Measurements from ENCODE around the gene TENM4.

Gene TENM4

GRCh38 chr11:79392161-79392560 lies 48.7 kb downstream of the TENM4 start:
- H3K36me3 Mint-ChIP-seq (ENCODE audit: insufficient read depth): peaks cover 2% of the 10 kb centered on the region
- H3K4me3 Mint-ChIP-seq: no peak overlapping the region
- no peak overlapping the region for H3K27ac Mint-ChIP-seq (ENCODE audit: low read depth)
- H3K9me3 Mint-ChIP-seq: no peaks in the 10 kb centered on the region
- H3K27me3 Mint-ChIP-seq: no peaks in the 10 kb centered on the region
- H3K4me1 Mint-ChIP-seq: peaks cover 6% of the 10 kb centered on the region
- DNase-seq (ENCODE audit: low spot score in 2 of 2) (no peak), ATAC-seq (replicated peaks; ENCODE audit: extremely low read depth, poor library complexity, severe bottlenecking) (no peak)

DNA sequence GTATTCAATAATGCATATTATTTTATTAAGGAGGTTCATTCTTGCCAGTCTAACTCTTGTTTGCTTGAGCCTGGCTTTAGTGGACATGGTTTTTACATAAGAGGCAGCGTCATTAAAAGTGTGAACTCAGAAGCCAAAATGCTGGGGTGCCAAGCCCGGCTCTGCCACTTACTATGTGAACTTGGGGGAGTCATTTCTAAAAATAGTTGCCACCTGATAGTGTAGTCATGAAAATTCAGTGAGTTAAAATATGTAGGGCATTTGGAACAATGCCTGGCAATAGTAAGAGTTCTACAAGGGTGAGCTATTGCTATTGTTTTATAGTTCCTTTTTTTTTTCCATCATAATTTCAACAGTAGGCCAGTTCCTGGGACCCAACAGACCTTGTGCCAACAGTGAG lies 49.9 kb downstream of the TENM4 start:
- Mint-ChIP-seq H3K4me1 (peaks cover 6% of the 10 kb centered on the region), H3K4me3 (no peak overlapping the region), H3K27ac (ENCODE audit: low read depth) (no peak overlapping the region), H3K36me3 (ENCODE audit: insufficient read depth) (peaks cover 2% of the 10 kb centered on the region), H3K9me3 (no peaks in the 10 kb centered on the region), H3K27me3 (no peaks in the 10 kb centered on the region)
- no peak for ATAC-seq (replicated peaks; ENCODE audit: extremely low read depth, poor library complexity, severe bottlenecking)
- no peak for DNase-seq (ENCODE audit: low spot score in 2 of 2)

DNA sequence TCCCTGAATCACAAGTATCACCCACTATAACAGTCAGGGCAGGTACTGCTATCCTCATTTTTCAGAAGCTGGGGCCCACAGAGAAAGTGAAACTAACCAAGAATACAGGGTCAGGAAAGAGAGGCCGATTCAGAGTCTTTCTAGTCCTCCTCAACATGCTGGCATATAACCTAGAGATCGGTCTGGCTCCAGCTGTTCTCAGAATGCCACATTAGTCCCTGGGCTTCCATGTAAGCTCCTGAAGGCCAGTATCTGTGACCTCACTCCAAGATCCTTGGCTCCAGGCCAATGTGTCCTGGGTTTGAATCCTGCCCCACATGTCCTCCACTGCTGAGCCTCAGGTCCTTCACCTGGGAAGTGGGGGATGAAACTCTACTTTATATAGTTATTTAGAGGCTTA lies 50.4 kb downstream of the TENM4 start:
- H3K4me3 Mint-ChIP-seq: no peak overlapping the region
- H3K27me3 Mint-ChIP-seq: no peaks in the 10 kb centered on the region
- peaks cover 2% of the 10 kb centered on the region for H3K36me3 Mint-ChIP-seq (ENCODE audit: insufficient read depth)
- DNase-seq (ENCODE audit: low spot score in 2 of 2): no peak
- no peaks in the 10 kb centered on the region for H3K9me3 Mint-ChIP-seq
- ATAC-seq (replicated peaks; ENCODE audit: extremely low read depth, poor library complexity, severe bottlenecking): no peak
- H3K27ac Mint-ChIP-seq (ENCODE audit: low read depth): no peak overlapping the region
- peaks cover 6% of the 10 kb centered on the region for H3K4me1 Mint-ChIP-seq

- H3K4me3 Mint-ChIP-seq: no peak overlapping the region
- peaks cover 2% of the 10 kb centered on the region for H3K36me3 Mint-ChIP-seq (ENCODE audit: insufficient read depth)
- peaks cover 6% of the 10 kb centered on the region for H3K4me1 Mint-ChIP-seq
- peaks cover 3% of the 10 kb centered on the region for H3K9me3 Mint-ChIP-seq
- no peaks in the 10 kb centered on the region for H3K27me3 Mint-ChIP-seq
- DNase-seq (ENCODE audit: low spot score in 2 of 2) (no peak), ATAC-seq (replicated peaks; ENCODE audit: extremely low read depth, poor library complexity, severe bottlenecking) (no peak)
- no peak overlapping the region for H3K27ac Mint-ChIP-seq (ENCODE audit: low read depth)
These were observed 52.6 kb downstream of the TENM4 start for GRCh38 chr11:79388201-79388600.

- DNase-seq (ENCODE audit: low spot score in 2 of 2): no peak
- no peak overlapping the region for H3K4me3 Mint-ChIP-seq
- H3K27ac Mint-ChIP-seq (ENCODE audit: low read depth): no peak overlapping the region
- no peaks in the 10 kb centered on the region for H3K4me1 Mint-ChIP-seq
- no peaks in the 10 kb centered on the region for H3K36me3 Mint-ChIP-seq (ENCODE audit: insufficient read depth)
- H3K27me3 Mint-ChIP-seq: no peaks in the 10 kb centered on the region
- no peak for ATAC-seq (replicated peaks; ENCODE audit: extremely low read depth, poor library complexity, severe bottlenecking)
- H3K9me3 Mint-ChIP-seq: peaks cover 6% of the 10 kb centered on the region
These were observed 57.0 kb downstream of the TENM4 start for GRCh38 chr11:79383874-79384273.

DNA sequence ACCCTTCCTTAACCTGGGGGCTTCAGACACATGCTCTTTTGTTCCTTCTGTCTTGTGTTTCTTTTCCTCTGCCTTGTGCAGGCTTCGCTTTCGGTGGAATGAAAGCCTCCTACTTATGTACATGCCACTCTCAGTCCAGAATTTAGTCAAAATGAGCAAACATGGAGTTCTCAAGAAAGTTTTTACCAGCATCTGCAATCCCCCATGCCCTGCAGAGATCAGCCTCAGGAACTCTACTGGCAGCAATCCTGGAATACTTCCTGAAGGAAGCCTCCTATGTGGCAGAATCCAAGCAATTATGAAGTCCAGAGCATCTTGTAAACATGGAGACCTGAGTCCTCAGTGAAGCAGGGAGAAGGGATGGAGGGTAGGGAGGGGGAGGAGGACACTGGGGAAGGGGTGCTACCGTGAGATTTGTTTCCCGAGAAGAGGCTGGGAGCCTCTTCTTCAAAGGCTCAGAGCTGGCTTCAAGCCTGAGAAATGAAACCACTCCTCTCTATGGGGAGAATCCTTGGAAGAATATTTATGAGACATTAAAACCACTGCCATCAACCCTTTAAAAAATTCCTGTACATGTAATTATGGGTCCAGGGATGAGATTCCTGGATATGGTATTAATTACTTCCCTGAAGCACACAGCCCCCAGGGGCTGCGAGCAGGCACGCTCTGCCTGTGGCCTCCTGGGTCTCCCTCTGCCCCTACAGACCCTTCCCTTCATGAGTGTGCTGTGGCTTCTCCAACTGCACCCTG lies 58.4 kb downstream of the TENM4 start:
- H3K9me3 Mint-ChIP-seq: peaks cover 6% of the 10 kb centered on the region
- DNase-seq (ENCODE audit: low spot score in 2 of 2) (no peak), ATAC-seq (replicated peaks; ENCODE audit: extremely low read depth, poor library complexity, severe bottlenecking) (no peak)
- no peak overlapping the region for H3K4me3 Mint-ChIP-seq
- H3K27ac Mint-ChIP-seq (ENCODE audit: low read depth): no peak overlapping the region
- no peaks in the 10 kb centered on the region for H3K36me3 Mint-ChIP-seq (ENCODE audit: insufficient read depth)
- H3K27me3 Mint-ChIP-seq: no peaks in the 10 kb centered on the region
- H3K4me1 Mint-ChIP-seq: no peaks in the 10 kb centered on the region

DNA sequence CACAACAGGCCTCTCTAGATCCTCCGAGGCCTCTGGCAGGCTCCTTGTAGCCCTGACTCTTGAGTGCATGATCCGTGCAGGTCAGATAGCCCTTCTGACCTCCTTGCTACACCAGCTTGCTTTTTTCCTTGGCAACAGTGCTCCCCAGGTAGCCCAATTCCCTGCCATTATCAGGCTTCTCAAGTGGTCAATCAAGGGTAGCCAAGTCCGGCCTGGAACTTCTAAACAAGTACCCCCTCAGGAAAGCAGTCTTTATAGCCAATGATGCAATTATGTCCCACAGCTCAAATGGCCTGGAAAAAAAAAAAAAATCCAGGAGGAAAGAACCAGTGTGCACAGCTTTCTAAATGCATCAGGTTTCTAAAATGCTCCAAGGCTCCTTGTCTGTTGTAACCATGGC lies 59.8 kb downstream of the TENM4 start:
- ATAC-seq (replicated peaks; ENCODE audit: extremely low read depth, poor library complexity, severe bottlenecking) (no peak), DNase-seq (ENCODE audit: low spot score in 2 of 2) (no peak)
- Mint-ChIP-seq H3K27ac (ENCODE audit: low read depth) (no peak overlapping the region), H3K36me3 (ENCODE audit: insufficient read depth) (no peaks in the 10 kb centered on the region), H3K27me3 (no peaks in the 10 kb centered on the region), H3K9me3 (peaks cover 6% of the 10 kb centered on the region), H3K4me3 (no peak overlapping the region), H3K4me1 (no peaks in the 10 kb centered on the region)

DNA sequence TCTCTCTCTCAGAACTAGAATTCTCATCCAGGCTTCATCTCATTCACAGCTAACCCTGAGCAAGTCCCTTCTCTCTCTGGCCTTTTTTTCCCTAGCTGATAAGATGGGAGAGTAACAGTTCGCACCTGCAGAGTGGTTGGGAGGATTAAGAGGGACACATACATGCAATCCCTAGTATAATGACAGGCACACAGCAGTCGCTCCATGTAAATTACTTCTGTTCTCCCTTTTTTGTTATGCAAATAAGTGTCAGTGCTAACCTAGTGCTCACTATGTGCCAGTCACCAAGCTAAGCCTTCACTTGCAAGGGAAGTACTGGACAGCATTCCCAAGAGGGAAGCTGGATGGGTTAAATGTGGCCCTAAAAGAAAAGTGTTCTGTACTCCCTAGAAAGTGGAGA lies 63.4 kb downstream of the TENM4 start:
- Mint-ChIP-seq H3K27me3 (no peaks in the 10 kb centered on the region), H3K9me3 (no peaks in the 10 kb centered on the region), H3K4me1 (no peaks in the 10 kb centered on the region), H3K36me3 (ENCODE audit: insufficient read depth) (no peaks in the 10 kb centered on the region), H3K27ac (ENCODE audit: low read depth) (no peak overlapping the region), H3K4me3 (no peak overlapping the region)
- ATAC-seq (replicated peaks; ENCODE audit: extremely low read depth, poor library complexity, severe bottlenecking): no peak
- DNase-seq (ENCODE audit: low spot score in 2 of 2): no peak

DNA sequence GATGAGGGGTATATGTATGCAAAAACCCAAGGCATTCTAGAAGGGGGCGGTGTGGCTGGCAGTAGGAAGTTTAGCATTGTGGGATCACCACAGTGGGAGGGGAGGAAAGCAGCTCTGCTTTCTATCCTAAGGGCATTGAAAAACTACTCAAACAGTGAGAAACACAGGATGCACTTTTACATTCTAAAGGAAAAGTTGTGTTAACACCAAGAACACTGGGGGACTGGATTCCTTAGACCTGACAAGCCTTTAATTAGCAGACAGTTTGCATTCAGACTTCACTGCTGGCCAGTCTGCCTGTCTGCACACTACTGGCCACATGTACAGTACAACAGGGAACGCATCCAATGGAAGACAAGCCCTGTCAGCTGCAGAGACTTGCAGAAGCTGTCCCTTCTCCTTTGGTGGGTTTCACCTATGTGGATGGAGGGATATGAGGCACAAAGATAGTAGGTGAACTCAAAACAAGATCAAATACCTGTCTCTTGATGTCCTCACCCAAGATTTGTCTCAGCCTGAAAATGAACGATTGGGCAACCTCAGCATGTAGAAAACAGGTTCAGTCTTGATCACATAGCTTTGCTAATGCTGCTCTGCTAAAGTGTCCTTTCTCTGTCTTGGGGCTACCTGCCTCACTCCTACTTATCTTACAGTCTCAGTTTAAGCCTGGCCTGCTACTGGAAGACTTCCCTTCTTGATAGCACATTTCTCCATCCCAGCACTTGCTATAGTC lies 64.8 kb downstream of the TENM4 start:
- H3K27me3 Mint-ChIP-seq: no peaks in the 10 kb centered on the region
- H3K27ac Mint-ChIP-seq (ENCODE audit: low read depth): no peak overlapping the region
- peaks cover 6% of the 10 kb centered on the region for H3K9me3 Mint-ChIP-seq
- no peaks in the 10 kb centered on the region for H3K36me3 Mint-ChIP-seq (ENCODE audit: insufficient read depth)
- H3K4me1 Mint-ChIP-seq: no peaks in the 10 kb centered on the region
- no peak overlapping the region for H3K4me3 Mint-ChIP-seq
- ATAC-seq (replicated peaks; ENCODE audit: extremely low read depth, poor library complexity, severe bottlenecking): no peak
- no peak for DNase-seq (ENCODE audit: low spot score in 2 of 2)

DNA sequence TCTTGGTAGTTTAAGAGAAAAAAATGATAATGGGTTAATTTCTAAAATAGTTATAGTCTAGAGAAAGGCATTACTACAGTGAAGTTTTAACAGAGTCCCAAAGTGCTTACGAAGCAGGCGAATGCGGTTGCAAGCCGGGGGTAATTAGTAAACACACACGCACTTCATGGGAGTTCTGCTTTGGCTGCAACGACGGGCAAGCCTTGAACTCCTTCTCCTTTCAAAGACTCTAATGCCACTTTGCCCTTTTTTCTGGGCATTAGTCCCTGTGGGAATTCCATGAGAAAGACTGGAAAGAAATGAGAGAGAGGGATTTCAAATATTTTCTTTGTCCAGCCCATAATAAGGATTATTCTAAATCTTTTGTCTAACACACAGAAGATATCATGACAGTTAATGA lies 66.1 kb downstream of the TENM4 start:
- H3K4me3 Mint-ChIP-seq: no peak overlapping the region
- no peaks in the 10 kb centered on the region for H3K36me3 Mint-ChIP-seq (ENCODE audit: insufficient read depth)
- H3K9me3 Mint-ChIP-seq: peaks cover 6% of the 10 kb centered on the region
- H3K27ac Mint-ChIP-seq (ENCODE audit: low read depth): no peak overlapping the region
- ATAC-seq (replicated peaks; ENCODE audit: extremely low read depth, poor library complexity, severe bottlenecking) (no peak), DNase-seq (ENCODE audit: low spot score in 2 of 2) (no peak)
- no peaks in the 10 kb centered on the region for H3K27me3 Mint-ChIP-seq
- no peaks in the 10 kb centered on the region for H3K4me1 Mint-ChIP-seq

GRCh38 chr11:79371724-79372123 lies 69.1 kb downstream of the TENM4 start:
- no peaks in the 10 kb centered on the region for H3K27me3 Mint-ChIP-seq
- H3K27ac Mint-ChIP-seq (ENCODE audit: low read depth): no peak overlapping the region

DNA sequence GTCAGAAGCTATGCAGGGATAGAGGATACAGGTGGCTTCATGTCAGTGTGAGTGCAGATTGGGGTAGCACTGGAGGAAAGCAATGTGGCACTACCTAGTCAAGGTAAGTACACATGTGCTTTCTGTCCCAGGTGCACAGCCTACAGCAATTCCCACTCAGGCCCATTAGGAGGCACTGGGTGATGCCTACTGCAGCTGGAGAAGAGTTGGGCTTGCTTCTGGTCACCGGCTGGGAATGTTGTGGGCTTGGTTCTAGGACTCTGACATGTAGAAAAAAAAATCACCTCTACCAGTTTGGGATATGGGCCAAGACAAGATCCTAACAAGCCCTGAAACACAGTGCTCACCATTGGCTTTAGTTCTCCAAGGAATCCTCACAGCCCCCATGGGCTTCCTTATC lies 69.7 kb downstream of the TENM4 start:
- DNase-seq (ENCODE audit: low spot score in 2 of 2): no peak
- ATAC-seq (replicated peaks; ENCODE audit: extremely low read depth, poor library complexity, severe bottlenecking): no peak
- no peak overlapping the region for H3K4me3 Mint-ChIP-seq
- no peak overlapping the region for H3K27ac Mint-ChIP-seq (ENCODE audit: low read depth)
- H3K27me3 Mint-ChIP-seq: no peaks in the 10 kb centered on the region
- H3K4me1 Mint-ChIP-seq: no peaks in the 10 kb centered on the region
- H3K36me3 Mint-ChIP-seq (ENCODE audit: insufficient read depth): no peaks in the 10 kb centered on the region
- H3K9me3 Mint-ChIP-seq: peaks cover 6% of the 10 kb centered on the region

More at GRCh38 chr11:79371724-79372123, 69.1 kb downstream of the TENM4 start:
- ATAC-seq (replicated peaks; ENCODE audit: extremely low read depth, poor library complexity, severe bottlenecking) (no peak), DNase-seq (ENCODE audit: low spot score in 2 of 2) (no peak)
- Mint-ChIP-seq H3K9me3 (peaks cover 6% of the 10 kb centered on the region), H3K4me3 (no peak overlapping the region), H3K4me1 (no peaks in the 10 kb centered on the region), H3K36me3 (ENCODE audit: insufficient read depth) (no peaks in the 10 kb centered on the region)

GRCh38 chr11:79369055-79369454 lies 71.8 kb downstream of the TENM4 start:
- no peaks in the 10 kb centered on the region for H3K27me3 Mint-ChIP-seq
- no peaks in the 10 kb centered on the region for H3K4me1 Mint-ChIP-seq
- no peak overlapping the region for H3K4me3 Mint-ChIP-seq
- ATAC-seq (replicated peaks; ENCODE audit: extremely low read depth, poor library complexity, severe bottlenecking) (no peak), DNase-seq (ENCODE audit: low spot score in 2 of 2) (no peak)
- H3K36me3 Mint-ChIP-seq (ENCODE audit: insufficient read depth): no peaks in the 10 kb centered on the region
- peaks cover 6% of the 10 kb centered on the region for H3K9me3 Mint-ChIP-seq
- H3K27ac Mint-ChIP-seq (ENCODE audit: low read depth): no peak overlapping the region

Data from central memory CD8-positive, alpha-beta T cell (primary cell).